Measurements from ENCODE around the gene CAMK2A.

CAMK2A gene

DNA sequence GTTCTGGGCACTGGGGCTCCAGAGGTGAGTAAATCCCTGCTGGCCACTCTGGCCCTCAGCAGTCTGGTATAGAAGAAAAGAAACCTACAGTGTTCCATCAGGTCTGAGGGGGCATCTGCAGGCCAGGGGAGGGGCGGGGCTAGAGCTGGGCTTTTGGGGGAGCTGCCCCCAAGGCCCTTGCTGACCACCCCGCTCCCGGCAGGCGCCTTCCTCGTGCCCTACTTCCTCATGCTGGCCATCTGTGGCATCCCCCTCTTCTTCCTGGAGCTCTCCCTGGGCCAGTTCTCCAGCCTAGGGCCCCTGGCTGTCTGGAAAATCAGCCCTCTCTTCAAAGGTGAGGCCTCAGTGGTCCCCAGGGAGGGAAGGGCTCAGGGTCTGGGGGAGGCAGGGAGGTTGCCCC lies 93.1 kb downstream of the CAMK2A start:
- TF ChIP-seq, protein P1, sequence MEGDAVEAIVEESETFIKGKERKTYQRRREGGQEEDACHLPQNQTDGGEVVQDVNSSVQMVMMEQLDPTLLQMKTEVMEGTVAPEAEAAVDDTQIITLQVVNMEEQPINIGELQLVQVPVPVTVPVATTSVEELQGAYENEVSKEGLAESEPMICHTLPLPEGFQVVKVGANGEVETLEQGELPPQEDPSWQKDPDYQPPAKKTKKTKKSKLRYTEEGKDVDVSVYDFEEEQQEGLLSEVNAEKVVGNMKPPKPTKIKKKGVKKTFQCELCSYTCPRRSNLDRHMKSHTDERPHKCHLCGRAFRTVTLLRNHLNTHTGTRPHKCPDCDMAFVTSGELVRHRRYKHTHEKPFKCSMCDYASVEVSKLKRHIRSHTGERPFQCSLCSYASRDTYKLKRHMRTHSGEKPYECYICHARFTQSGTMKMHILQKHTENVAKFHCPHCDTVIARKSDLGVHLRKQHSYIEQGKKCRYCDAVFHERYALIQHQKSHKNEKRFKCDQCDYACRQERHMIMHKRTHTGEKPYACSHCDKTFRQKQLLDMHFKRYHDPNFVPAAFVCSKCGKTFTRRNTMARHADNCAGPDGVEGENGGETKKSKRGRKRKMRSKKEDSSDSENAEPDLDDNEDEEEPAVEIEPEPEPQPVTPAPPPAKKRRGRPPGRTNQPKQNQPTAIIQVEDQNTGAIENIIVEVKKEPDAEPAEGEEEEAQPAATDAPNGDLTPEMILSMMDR (IDR thresholded peaks at IDR 0.05; ENCODE audit: low read depth, low read length, missing control alignments) = no peak
- in situ Hi-C loops (cut with HindIII; ENCODE audit: low sequenced_read_pairs) = no loop called here
- no peak for DNase-seq (ENCODE audit: low read depth)
- no peak overlapping the region for H3K4me3 ChIP-seq (ENCODE audit: low read depth, low read length)

DNA sequence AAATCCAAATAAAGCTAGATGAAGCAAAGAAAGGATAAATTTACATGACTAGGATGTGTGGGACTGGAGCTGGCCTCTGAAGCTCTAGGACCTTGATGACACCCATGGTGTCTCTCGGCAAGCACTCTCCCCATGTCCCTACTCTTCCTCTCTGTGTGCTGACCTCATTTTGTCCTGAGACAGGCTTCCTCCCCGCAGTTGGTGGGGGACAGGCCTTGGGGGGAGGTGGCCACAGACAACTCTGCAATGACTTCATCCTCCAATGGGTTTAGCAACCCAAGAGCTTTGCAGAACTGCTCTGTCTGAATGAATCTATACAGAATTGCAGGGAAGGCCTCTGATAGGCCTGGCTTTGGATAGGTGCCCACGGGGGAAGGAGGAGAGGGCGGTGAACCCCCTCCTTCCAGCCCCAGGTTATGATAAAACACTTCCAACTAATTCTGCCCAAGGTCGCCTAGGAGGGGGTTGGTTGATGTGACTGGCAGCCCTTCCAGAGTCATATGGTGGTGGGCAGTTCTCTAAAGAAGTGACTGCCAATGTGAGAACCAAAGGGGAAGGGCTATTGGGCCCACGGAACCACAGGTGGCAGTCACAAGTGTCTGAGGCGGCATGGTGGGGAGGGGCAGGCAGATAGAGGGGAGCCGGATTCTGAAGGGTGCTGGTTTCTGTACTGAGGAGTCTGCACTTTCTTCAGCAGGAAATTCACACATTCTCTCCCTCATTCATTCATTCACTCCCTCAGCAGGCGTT lies 93.7 kb downstream of the CAMK2A start:
- DNase-seq (ENCODE audit: low read depth) = no peak
- in situ Hi-C loops (cut with HindIII; ENCODE audit: low sequenced_read_pairs) = no loop called here
- TF ChIP-seq, protein P1 (IDR thresholded peaks at IDR 0.05; ENCODE audit: low read depth, low read length, missing control alignments) = no peak
- H3K4me3 ChIP-seq (ENCODE audit: low read depth, low read length) = no peak overlapping the region

DNA sequence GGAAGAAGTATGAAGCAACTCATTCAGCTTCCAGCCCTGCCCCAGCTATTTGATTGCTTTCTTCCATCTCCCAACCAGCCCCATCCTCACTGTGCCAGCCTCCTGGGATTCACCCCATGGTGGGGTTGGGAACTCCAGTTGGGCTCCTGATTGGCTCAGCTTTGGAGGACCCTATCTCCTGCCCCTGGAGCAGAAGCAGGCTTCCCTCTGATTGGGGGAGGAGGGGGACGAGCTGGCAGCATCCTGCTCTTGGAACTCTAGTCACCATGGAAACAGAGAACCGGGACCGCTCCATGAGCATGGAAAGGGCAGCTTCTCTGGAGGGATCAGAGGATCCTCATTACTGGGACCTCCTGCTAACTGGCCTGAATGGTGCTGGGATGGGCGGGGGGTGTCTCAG lies 97.1 kb downstream of the CAMK2A start:
- no peak for DNase-seq (ENCODE audit: low read depth)
- H3K4me3 ChIP-seq (ENCODE audit: low read depth, low read length) = no peak overlapping the region
- TF ChIP-seq, protein P1 (IDR thresholded peaks at IDR 0.05; ENCODE audit: low read depth, low read length, missing control alignments) = no peak
- in situ Hi-C loops (cut with HindIII; ENCODE audit: low sequenced_read_pairs) = loop anchor here (5.0 kb wide), 1 partner anchor 80 kb away; no protein-coding TSS in a partner anchor

DNA sequence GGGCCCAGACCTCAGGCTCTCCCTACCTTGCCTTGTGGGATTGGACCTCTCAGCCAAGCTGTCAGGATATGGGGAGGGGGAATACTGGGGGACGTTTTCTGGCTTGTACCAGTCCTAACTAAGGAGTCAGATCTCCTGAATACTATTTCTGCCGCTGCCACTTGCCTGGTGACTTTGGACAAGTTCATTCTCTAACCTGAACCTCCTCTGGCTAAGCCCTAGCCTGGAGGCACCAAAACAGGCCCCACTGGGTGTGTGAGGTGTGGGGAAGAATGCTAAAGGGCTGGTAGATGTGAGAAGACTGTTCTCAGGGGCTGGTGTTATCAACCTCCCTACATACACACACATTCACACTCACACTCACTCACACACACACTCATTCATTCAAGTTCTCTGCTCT lies 98.6 kb downstream of the CAMK2A start:
- in situ Hi-C loops (cut with HindIII; ENCODE audit: low sequenced_read_pairs) = loop anchor here (5.0 kb wide), 1 partner anchor 81 kb away; no protein-coding TSS in a partner anchor
- DNase-seq (ENCODE audit: low read depth) = no peak
- TF ChIP-seq, protein P1 (IDR thresholded peaks at IDR 0.05; ENCODE audit: low read depth, low read length, missing control alignments) = no peak
- H3K4me3 ChIP-seq (ENCODE audit: low read depth, low read length) = no peak overlapping the region

DNA sequence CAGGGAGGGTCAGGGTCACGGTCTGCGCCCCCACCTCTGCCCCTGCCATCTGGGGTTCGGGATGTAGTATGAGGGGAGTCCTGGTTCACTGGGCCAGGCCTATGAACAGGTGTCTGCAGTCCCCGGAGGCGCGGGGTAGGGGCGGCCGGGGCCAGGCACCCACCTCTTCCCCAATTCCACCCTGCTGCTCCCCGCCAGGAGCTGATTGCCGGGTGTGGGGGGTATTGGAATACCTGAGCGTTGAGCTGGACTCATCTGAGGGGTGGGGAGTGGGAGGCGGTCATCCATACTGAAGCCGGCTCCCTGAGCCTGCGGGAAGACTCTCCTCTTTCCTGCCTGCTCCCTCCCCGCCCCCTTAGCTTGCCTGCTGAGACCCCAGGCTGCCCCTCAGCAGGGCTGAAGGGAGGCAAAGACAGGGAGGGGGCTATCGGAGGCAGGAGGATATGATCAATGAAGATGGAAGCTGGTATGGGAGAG lies 99.0 kb downstream of the CAMK2A start:
- DNase-seq (ENCODE audit: low read depth) = no peak
- TF ChIP-seq, protein P1 (IDR thresholded peaks at IDR 0.05; ENCODE audit: low read depth, low read length, missing control alignments) = no peak
- in situ Hi-C loops (cut with HindIII; ENCODE audit: low sequenced_read_pairs) = loop anchor here (5.0 kb wide), 1 partner anchor 82 kb away; no protein-coding TSS in a partner anchor
- no peak overlapping the region for H3K4me3 ChIP-seq (ENCODE audit: low read depth, low read length)

DNA sequence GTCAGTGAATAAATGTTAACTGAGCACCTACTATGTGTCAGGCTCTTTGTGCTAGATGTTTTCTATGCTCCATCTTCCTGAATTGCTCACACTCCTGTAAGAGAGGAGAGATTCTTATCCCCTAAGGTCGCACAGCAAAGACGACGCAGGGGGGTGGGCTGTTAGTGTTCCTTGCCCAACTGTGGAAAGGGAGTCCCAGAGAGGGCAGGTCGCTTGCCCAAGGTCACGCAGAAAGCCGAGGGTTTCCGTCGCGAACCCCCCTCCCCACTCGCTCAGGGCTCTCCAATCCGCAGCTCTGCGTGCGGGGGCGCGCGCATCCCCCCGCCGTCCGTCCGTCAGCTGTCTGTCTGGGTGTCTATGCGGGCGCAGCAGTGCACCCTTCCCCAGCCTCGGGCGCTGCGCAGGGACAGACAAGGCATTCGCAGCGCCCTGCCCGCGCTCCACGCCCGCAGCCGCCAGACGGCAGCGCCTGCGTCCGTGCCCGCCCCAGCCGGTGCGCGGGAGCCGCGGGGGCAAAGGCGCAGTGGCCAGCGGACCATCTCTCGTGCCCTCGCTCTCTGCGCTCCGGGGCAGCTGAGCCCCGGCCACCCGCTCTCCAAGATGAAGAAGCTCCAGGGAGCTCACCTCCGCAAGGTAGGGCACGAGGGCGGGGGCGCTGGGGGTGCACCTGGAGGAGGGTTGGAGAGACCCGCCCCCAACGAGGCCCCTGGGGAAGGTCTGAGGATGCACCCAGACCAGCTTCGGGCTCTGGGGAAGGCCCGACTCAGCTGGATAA lies 99.7 kb downstream of the CAMK2A start, which contains the start of gene SLC6A7:
SLC6A7 (plus strand) TSS at position 335 of the 775 bp plus-strand sequence; CDS start at position 601, 266 bp downstream.
- H3K4me3 ChIP-seq (ENCODE audit: low read depth, low read length) = no peak within 1 kb of the TSS
- in situ Hi-C loops (cut with HindIII; ENCODE audit: low sequenced_read_pairs) = loop anchor here (5.0 kb wide), 1 partner anchor 82 kb away; no protein-coding TSS in a partner anchor
- no peak for DNase-seq (ENCODE audit: low read depth)
- TF ChIP-seq, protein P1 (IDR thresholded peaks at IDR 0.05; ENCODE audit: low read depth, low read length, missing control alignments) = no peak

Measured in astrocyte of the cerebellum (primary cell).